HepG2 (cell line): Measurements from ENCODE around the gene FAM228B.

Experiments
- ARHGAP35 ChIP-seq: sonication (generic); formaldehyde crosslinking; IDR thresholded peaks from 2 replicates; pipeline ENCODE4 v1.9.0; 2022; ENCODE audit warnings: mild to moderate bottlenecking, inconsistent platforms, moderate library complexity, missing genetic modification reagents, borderline replicate concordance
- FOXO4 ChIP-seq: sonication (generic); formaldehyde crosslinking; conservative IDR thresholded peaks from 2 replicates; pipeline ENCODE4 v1.8.1; 2023; ENCODE audit warnings: missing genetic modification reagents
- HDAC2 ChIP-seq: sonication (generic); formaldehyde crosslinking; IDR thresholded peaks from 2 replicates; pipeline ENCODE4 v1.4.0; 2020; ENCODE audit warnings: missing genetic modification reagents
- NAIF1 ChIP-seq: sonication (generic); formaldehyde crosslinking; IDR thresholded peaks from 2 replicates; pipeline ENCODE4 v1.5.0; 2020; ENCODE audit warnings: mild to moderate bottlenecking, missing genetic modification reagents, borderline replicate concordance
- RELA ChIP-seq: sonication (generic); formaldehyde crosslinking; IDR thresholded peaks from 2 replicates; pipeline ENCODE4 v1.4.0; 2020; ENCODE audit warnings: missing genetic modification reagents
- THAP9 ChIP-seq: sonication (generic); formaldehyde crosslinking; IDR thresholded peaks from 2 replicates; pipeline ENCODE4; 2020; ENCODE audit warnings: missing genetic modification reagents, mild to moderate bottlenecking, borderline replicate concordance
- ZNF10 ChIP-seq: sonication (generic); formaldehyde crosslinking; IDR thresholded peaks from 2 replicates; pipeline ENCODE4 v1.4.0; 2020; ENCODE audit warnings: mild to moderate bottlenecking, low read depth, missing genetic modification reagents, borderline replicate concordance
- ZNF207 ChIP-seq: fragments of 450-650 bp; IDR thresholded peaks from 2 replicates; pipeline ENCODE4 v1.6.1; 2016; ENCODE audit warnings: antibody characterized with exemption, borderline replicate concordance
- ZNF780A ChIP-seq: sonication (generic); formaldehyde crosslinking; IDR thresholded peaks from 2 replicates; pipeline ENCODE4 v1.8.0; 2022; ENCODE audit warnings: mild to moderate bottlenecking, missing genetic modification reagents, moderate library complexity

- no peak for TF ChIP-seq ARHGAP35 (CRISPR knock-in tag)
- no peak for TF ChIP-seq NAIF1
- no peak for TF ChIP-seq HDAC2 (CRISPR knock-in tag)
- no peak for TF ChIP-seq ZNF780A (CRISPR knock-in tag)
- no peak for TF ChIP-seq ZNF10
- no peak for TF ChIP-seq FOXO4 (CRISPR knock-in tag)
- no peak for TF ChIP-seq THAP9 (CRISPR knock-in tag)
- no peak for TF ChIP-seq RELA
- no peak for TF ChIP-seq ZNF207
Measured at GRCh38 chr2:24152413-24153197, 29.3 kb downstream of the FAM228B start.
